Left renal pelvis (tissue), 4 donors: ENCODE results near the gene SQOR. TPM values are rescaled to one million over a fixed set of nuclear protein-coding genes. Genes with fewer than 3 reads are reported as not detected.

Source experiments
- DNase-seq, 4 donors: peaks; one replicate each; pipeline ENCODE4 v3.0.0-alpha.2; 2013; ENCODE audit warnings: low read depth in 4 of 4, low spot score in 3 of 4
- polyA plus RNA-seq, 4 donors: library from polyadenylated mRNA; unstranded; fragments of 120-200 nt; gene quantifications; one replicate each; pipeline ENCODE4 v1.2.1, GENCODE V29; 2013; ENCODE audit not compliant: insufficient read length in 4 of 4

SQOR gene
- polyA plus RNA-seq, 4 donors, result 11.3 to 25.2 (median 23.6) TPM

GRCh38 chr15:45704329-45705249, 69.8 kb downstream of the SQOR start:
- no peak for DNase-seq

- peak; percentile 76 to 84 (median 82) for DNase-seq
Observed at GRCh38 chr15:45705510-45706473, 71.0 kb downstream of the SQOR start.

- no peak for DNase-seq
Observed at GRCh38 chr15:45710657-45711056, 75.8 kb downstream of the SQOR start.

GRCh38 chr15:45714590-45715488, 80.0 kb downstream of the SQOR start:
- peak in 2 of 4 donors; percentile 45 to 49 for DNase-seq

- no peak for DNase-seq
Observed at GRCh38 chr15:45715528-45715927, 80.7 kb downstream of the SQOR start.

- no peak for DNase-seq
Observed at GRCh38 chr15:45719490-45719889, 84.7 kb downstream of the SQOR start.

GRCh38 chr15:45720183-45720582, 85.4 kb downstream of the SQOR start:
- no peak for DNase-seq

GRCh38 chr15:45728641-45729040, 93.8 kb downstream of the SQOR start:
- no peak for DNase-seq

GRCh38 chr15:45729141-45729540, 94.3 kb downstream of the SQOR start:
- DNase-seq, result no peak

- no peak for DNase-seq
Observed at GRCh38 chr15:45731343-45731742, 96.5 kb downstream of the SQOR start.

- DNase-seq, result no peak
Observed at GRCh38 chr15:45732662-45733061, 97.8 kb downstream of the SQOR start.

- no peak for DNase-seq
Observed at GRCh38 chr15:45734260-45734711, 99.5 kb downstream of the SQOR start.

Other genes with a start within 250 kb of the SQOR start
- 10 to 100 TPM in 1 of 4 donors, 1 to 10 TPM in 3; 8.6 to 12.4 (median 8.7) TPM for gene SLC30A4, start 112.3 kb upstream of the SQOR start, polyA plus RNA-seq
- gene BLOC1S6, start 47.6 kb upstream of the SQOR start, polyA plus RNA-seq, result 10 to 100 TPM; 48.4 to 57.4 (median 50.3) TPM